ENCODE results near the gene RWDD1. TPM values are rescaled to one million over a fixed set of nuclear protein-coding genes. Genes with fewer than 3 reads are reported as not detected.

Gene RWDD1
- total and polyA plus RNA-seq, 2 donors = 67.0 to 90.6 TPM

DNA sequence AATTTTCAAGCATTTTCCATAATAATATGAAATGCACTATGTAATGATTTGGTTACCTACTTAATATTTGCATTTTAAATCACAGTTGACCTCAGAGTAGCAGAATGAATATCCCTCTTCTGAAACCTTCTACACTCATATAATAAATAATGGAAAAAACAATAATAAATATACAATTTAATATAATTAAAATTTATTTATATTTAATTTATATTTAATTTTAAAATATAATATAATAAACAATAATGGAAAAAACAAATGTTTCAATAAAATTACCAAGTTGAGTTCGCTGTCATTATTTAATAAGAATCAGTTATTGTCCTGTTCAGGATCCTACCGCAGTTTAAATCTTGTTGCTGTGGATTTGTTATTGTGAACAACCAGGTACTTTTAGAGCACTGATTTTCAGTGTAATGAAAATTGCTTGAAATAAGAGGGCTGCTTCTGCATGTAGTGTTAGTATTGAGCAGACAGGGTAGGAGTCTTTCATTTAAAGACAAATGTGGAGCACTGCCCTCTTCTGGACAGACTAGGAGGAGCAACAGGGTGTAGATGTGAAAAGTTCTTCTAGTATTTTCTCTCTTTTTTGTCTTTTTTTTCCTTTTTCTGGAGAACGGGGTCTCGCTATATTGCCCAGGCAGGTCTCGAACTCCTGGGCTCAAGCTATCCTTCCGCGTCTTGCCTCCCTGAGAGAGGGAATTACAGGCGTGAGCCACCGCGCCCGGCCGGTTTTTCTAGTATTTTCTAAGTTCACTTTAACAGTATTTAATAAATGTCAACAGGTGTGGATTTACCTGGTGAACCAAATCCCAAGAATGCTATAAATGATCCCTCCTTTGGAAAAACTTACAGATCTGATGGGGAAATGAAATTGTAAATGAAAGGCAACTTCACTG is 39.4 kb upstream of the RWDD1 start:
- H3K36me3 ChIP-seq (ENCODE audit: control insufficient read depth in 2 of 2, insufficient read depth in 2 of 2, low read length in 1 of 2) = no peaks in the 10 kb centered on the region
- H3K27ac ChIP-seq (ENCODE audit: low read depth in 1 of 2, low read length in 1 of 2) = no peak overlapping the region
- no peaks in the 10 kb centered on the region for H3K9me3 ChIP-seq (ENCODE audit: control insufficient read depth in 2 of 2, insufficient read depth in 1 of 2, low read length in 1 of 2)
- 92% methylated on average over 12 of the region's 12 CpGs for WGBS
- no peak overlapping the region for H3K4me3 ChIP-seq (ENCODE audit: low read length in 2 of 2)
- H3K27me3 ChIP-seq (ENCODE audit: control insufficient read depth in 2 of 2, insufficient read depth in 1 of 2, low read length in 1 of 2) = no peaks in the 10 kb centered on the region
- DNase-seq (ENCODE audit: low read depth in 6 of 9, low spot score in 9 of 9) = peak in 8 of 9 donors; percentile 42 to 78 (median 50)
- no peaks in the 10 kb centered on the region for H3K4me1 ChIP-seq (ENCODE audit: control insufficient read depth in 2 of 2, insufficient read depth in 2 of 2, low read length in 2 of 2)

- Histone ChIP-seq H3K4me1 (ENCODE audit: control insufficient read depth in 2 of 2, insufficient read depth in 2 of 2, low read length in 2 of 2) (no peaks in the 10 kb centered on the region), H3K4me3 (ENCODE audit: low read length in 2 of 2) (no peak overlapping the region), H3K9me3 (ENCODE audit: control insufficient read depth in 2 of 2, insufficient read depth in 1 of 2, low read length in 1 of 2) (no peaks in the 10 kb centered on the region), H3K36me3 (ENCODE audit: control insufficient read depth in 2 of 2, insufficient read depth in 2 of 2, low read length in 1 of 2) (no peaks in the 10 kb centered on the region), H3K27ac (ENCODE audit: low read depth in 1 of 2, low read length in 1 of 2) (no peak overlapping the region), H3K27me3 (ENCODE audit: control insufficient read depth in 2 of 2, insufficient read depth in 1 of 2, low read length in 1 of 2) (no peaks in the 10 kb centered on the region)
- WGBS = 94% methylated on average over 9 of the region's 9 CpGs
- no peak for DNase-seq (ENCODE audit: low read depth in 6 of 9, low spot score in 9 of 9)
These were observed 37.9 kb upstream of the RWDD1 start for GRCh38 chr6:116533233-116533957.

DNA sequence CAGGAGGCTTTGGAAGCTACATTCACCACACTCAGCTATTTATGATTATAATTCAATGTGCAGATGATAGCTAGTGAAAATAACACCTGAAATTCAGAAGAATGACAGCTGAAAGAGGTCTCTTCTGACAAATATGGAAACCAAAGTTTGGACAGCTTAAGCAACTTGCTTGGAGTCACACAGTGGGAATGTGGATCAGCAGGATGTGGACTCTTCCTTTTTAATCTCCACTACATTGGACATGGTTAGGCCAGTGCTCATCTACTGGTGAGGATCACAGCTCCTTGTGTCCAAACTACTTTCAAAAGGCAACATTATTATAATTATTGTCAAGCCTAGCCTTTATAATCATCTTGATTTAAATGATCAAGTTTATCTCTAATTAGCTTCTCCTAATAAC is 36.2 kb upstream of the RWDD1 start:
- H3K27me3 ChIP-seq (ENCODE audit: control insufficient read depth in 2 of 2, insufficient read depth in 1 of 2, low read length in 1 of 2) = no peaks in the 10 kb centered on the region
- H3K4me1 ChIP-seq (ENCODE audit: control insufficient read depth in 2 of 2, insufficient read depth in 2 of 2, low read length in 2 of 2) = no peaks in the 10 kb centered on the region
- H3K9me3 ChIP-seq (ENCODE audit: control insufficient read depth in 2 of 2, insufficient read depth in 1 of 2, low read length in 1 of 2) = no peaks in the 10 kb centered on the region
- H3K4me3 ChIP-seq (ENCODE audit: low read length in 2 of 2) = no peak overlapping the region
- H3K36me3 ChIP-seq (ENCODE audit: control insufficient read depth in 2 of 2, insufficient read depth in 2 of 2, low read length in 1 of 2) = no peaks in the 10 kb centered on the region
- DNase-seq (ENCODE audit: low read depth in 6 of 9, low spot score in 9 of 9) = no peak
- no peak overlapping the region for H3K27ac ChIP-seq (ENCODE audit: low read depth in 1 of 2, low read length in 1 of 2)

DNA sequence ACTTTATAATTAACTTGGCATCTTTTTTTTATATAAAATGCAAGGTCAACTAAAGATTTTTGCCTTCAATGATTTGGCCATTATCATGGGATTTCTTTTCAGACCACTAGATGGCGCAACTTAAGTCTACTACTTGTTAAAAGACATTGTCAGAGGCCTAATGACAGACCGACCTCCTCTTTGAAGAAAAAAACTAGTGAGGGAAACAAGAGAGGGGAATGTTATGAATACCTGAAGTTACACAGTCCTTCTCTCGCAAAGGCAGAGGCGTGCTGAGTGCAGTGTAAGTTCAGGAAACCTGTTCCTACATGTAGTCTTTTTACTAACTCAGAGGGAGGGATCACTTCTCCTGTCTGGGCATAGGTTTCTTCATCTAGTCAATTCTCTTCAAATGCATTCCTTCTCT is 35.1 kb upstream of the RWDD1 start:
- no peaks in the 10 kb centered on the region for H3K4me1 ChIP-seq (ENCODE audit: control insufficient read depth in 2 of 2, insufficient read depth in 2 of 2, low read length in 2 of 2)
- peak; percentile 13 to 71 (median 47) for DNase-seq (ENCODE audit: low read depth in 6 of 9, low spot score in 9 of 9)
- no peak overlapping the region for H3K4me3 ChIP-seq (ENCODE audit: low read length in 2 of 2)
- H3K27ac ChIP-seq (ENCODE audit: low read depth in 1 of 2, low read length in 1 of 2) = no peak overlapping the region
- no peaks in the 10 kb centered on the region for H3K36me3 ChIP-seq (ENCODE audit: control insufficient read depth in 2 of 2, insufficient read depth in 2 of 2, low read length in 1 of 2)
- no peaks in the 10 kb centered on the region for H3K27me3 ChIP-seq (ENCODE audit: control insufficient read depth in 2 of 2, insufficient read depth in 1 of 2, low read length in 1 of 2)
- 15% methylated on average over 4 of the region's 4 CpGs for WGBS
- H3K9me3 ChIP-seq (ENCODE audit: control insufficient read depth in 2 of 2, insufficient read depth in 1 of 2, low read length in 1 of 2) = no peaks in the 10 kb centered on the region

GRCh38 chr6:116542426-116542825 is 28.9 kb upstream of the RWDD1 start:
- H3K27ac ChIP-seq (ENCODE audit: low read depth in 1 of 2, low read length in 1 of 2) = no peak overlapping the region
- no peaks in the 10 kb centered on the region for H3K4me1 ChIP-seq (ENCODE audit: control insufficient read depth in 2 of 2, insufficient read depth in 2 of 2, low read length in 2 of 2)
- no peak overlapping the region for H3K4me3 ChIP-seq (ENCODE audit: low read length in 2 of 2)
- H3K9me3 ChIP-seq (ENCODE audit: control insufficient read depth in 2 of 2, insufficient read depth in 1 of 2, low read length in 1 of 2) = no peaks in the 10 kb centered on the region
- no peak for DNase-seq (ENCODE audit: low read depth in 6 of 9, low spot score in 9 of 9)
- no peaks in the 10 kb centered on the region for H3K36me3 ChIP-seq (ENCODE audit: control insufficient read depth in 2 of 2, insufficient read depth in 2 of 2, low read length in 1 of 2)
- no peaks in the 10 kb centered on the region for H3K27me3 ChIP-seq (ENCODE audit: control insufficient read depth in 2 of 2, insufficient read depth in 1 of 2, low read length in 1 of 2)

GRCh38 chr6:116543149-116543548 is 28.2 kb upstream of the RWDD1 start:
- no peaks in the 10 kb centered on the region for H3K9me3 ChIP-seq (ENCODE audit: control insufficient read depth in 2 of 2, insufficient read depth in 1 of 2, low read length in 1 of 2)

GRCh38 chr6:116545651-116546050 is 25.7 kb upstream of the RWDD1 start, which contains the start of gene TRAPPC3L:
Gene TRAPPC3L, minus strand, starts transcription at chr6:116545684. Its CDS starts 170 bp downstream, at chr6:116545514.
- Histone ChIP-seq H3K27ac (ENCODE audit: low read depth in 1 of 2, low read length in 1 of 2) (no peak within 1 kb of the TSS), H3K4me1 (ENCODE audit: control insufficient read depth in 2 of 2, insufficient read depth in 2 of 2, low read length in 2 of 2) (no peaks in the 10 kb centered on the region), H3K9me3 (ENCODE audit: control insufficient read depth in 2 of 2, insufficient read depth in 1 of 2, low read length in 1 of 2) (no peaks in the 10 kb centered on the region), H3K27me3 (ENCODE audit: control insufficient read depth in 2 of 2, insufficient read depth in 1 of 2, low read length in 1 of 2) (no peaks in the 10 kb centered on the region), H3K4me3 (ENCODE audit: low read length in 2 of 2) (no peak within 1 kb of the TSS), H3K36me3 (ENCODE audit: control insufficient read depth in 2 of 2, insufficient read depth in 2 of 2, low read length in 1 of 2) (no peaks in the 10 kb centered on the region)
- WGBS = 88% methylated on average over 4 of the region's 4 CpGs
- DNase-seq (ENCODE audit: low read depth in 6 of 9, low spot score in 9 of 9) = no peak

More at GRCh38 chr6:116543149-116543548, 28.2 kb upstream of the RWDD1 start:
- no peak for DNase-seq (ENCODE audit: low read depth in 6 of 9, low spot score in 9 of 9)
- no peaks in the 10 kb centered on the region for H3K36me3 ChIP-seq (ENCODE audit: control insufficient read depth in 2 of 2, insufficient read depth in 2 of 2, low read length in 1 of 2)
- no peaks in the 10 kb centered on the region for H3K4me1 ChIP-seq (ENCODE audit: control insufficient read depth in 2 of 2, insufficient read depth in 2 of 2, low read length in 2 of 2)
- no peaks in the 10 kb centered on the region for H3K27me3 ChIP-seq (ENCODE audit: control insufficient read depth in 2 of 2, insufficient read depth in 1 of 2, low read length in 1 of 2)
- no peak overlapping the region for H3K27ac ChIP-seq (ENCODE audit: low read depth in 1 of 2, low read length in 1 of 2)
- no peak overlapping the region for H3K4me3 ChIP-seq (ENCODE audit: low read length in 2 of 2)

- Histone ChIP-seq H3K27ac (ENCODE audit: low read depth in 1 of 2, low read length in 1 of 2) (no peak overlapping the region), H3K36me3 (ENCODE audit: control insufficient read depth in 2 of 2, insufficient read depth in 2 of 2, low read length in 1 of 2) (no peaks in the 10 kb centered on the region), H3K9me3 (ENCODE audit: control insufficient read depth in 2 of 2, insufficient read depth in 1 of 2, low read length in 1 of 2) (no peaks in the 10 kb centered on the region), H3K27me3 (ENCODE audit: control insufficient read depth in 2 of 2, insufficient read depth in 1 of 2, low read length in 1 of 2) (no peaks in the 10 kb centered on the region), H3K4me1 (ENCODE audit: control insufficient read depth in 2 of 2, insufficient read depth in 2 of 2, low read length in 2 of 2) (no peaks in the 10 kb centered on the region), H3K4me3 (ENCODE audit: low read length in 2 of 2) (no peak overlapping the region)
- 95% methylated on average over 6 of the region's 6 CpGs for WGBS
- DNase-seq (ENCODE audit: low read depth in 6 of 9, low spot score in 9 of 9) = no peak
These were observed 23.9 kb upstream of the RWDD1 start for GRCh38 chr6:116547358-116547757.

- Histone ChIP-seq H3K4me1 (ENCODE audit: control insufficient read depth in 2 of 2, insufficient read depth in 2 of 2, low read length in 2 of 2) (no peaks in the 10 kb centered on the region), H3K9me3 (ENCODE audit: control insufficient read depth in 2 of 2, insufficient read depth in 1 of 2, low read length in 1 of 2) (no peaks in the 10 kb centered on the region), H3K36me3 (ENCODE audit: control insufficient read depth in 2 of 2, insufficient read depth in 2 of 2, low read length in 1 of 2) (no peaks in the 10 kb centered on the region), H3K4me3 (ENCODE audit: low read length in 2 of 2) (no peak overlapping the region), H3K27me3 (ENCODE audit: control insufficient read depth in 2 of 2, insufficient read depth in 1 of 2, low read length in 1 of 2) (no peaks in the 10 kb centered on the region), H3K27ac (ENCODE audit: low read depth in 1 of 2, low read length in 1 of 2) (no peak overlapping the region)
- no peak for DNase-seq (ENCODE audit: low read depth in 6 of 9, low spot score in 9 of 9)
- 93% methylated on average over 4 of the region's 4 CpGs for WGBS
These were observed 20.5 kb upstream of the RWDD1 start for GRCh38 chr6:116550796-116551195.

All from thymus (tissue), 11 donors.